Ecto neural progenitor cell (in vitro differentiated cells): ENCODE data around the gene ATXN2L.
"Not testable (repeated sequence)": the region's sequence is repeated elsewhere in the genome, so short reads cannot be mapped to it uniquely, and the experiment has no call there.

ENCODE experiments used
- DNase-seq: peaks from one replicate; pipeline ENCODE4 v3.0.0-alpha.2; 2018; ENCODE audit warnings: low spot score

Gene ATXN2L

DNA sequence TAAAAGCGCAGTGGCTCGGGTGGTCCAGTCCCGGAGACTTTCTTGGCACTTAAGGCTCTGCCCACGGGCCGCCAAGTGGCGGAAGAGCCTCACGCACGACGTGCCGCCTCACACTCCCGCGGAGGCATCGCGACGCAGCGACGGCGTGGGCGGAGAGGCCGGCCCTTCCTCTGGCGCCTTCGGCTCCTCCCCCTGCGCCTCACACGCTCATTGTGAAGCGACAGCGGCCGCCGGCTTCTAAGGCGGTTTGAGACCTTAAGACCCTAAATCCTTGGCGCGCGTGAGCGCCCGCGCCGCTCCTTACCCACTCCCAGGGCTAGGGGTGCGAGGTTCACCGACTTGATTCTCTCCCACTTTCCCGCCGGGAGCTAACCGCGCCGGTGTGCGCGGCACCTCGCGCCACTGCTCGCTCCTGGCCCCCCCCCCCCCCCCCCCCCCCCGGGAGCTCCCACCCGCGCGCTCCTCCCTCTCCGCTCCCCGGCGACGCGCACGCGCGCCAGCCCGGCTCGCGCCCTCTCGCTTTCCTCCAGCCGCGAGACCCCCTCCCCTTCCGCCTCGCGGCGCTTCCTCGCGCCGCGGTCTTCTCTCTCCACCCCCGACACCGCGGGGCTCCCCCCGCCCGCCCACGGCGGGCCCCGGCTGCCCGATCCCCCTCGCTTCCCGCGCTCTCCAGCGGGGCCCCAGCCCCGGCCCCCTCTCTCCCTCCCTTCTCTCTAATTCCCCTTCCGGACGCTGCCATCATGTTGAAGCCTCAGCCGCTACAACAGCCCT is at the start of gene ATXN2L:
Gene ATXN2L, plus strand, starts transcription at position 480 of the 771 bp plus-strand sequence. Its CDS starts 261 bp downstream, at position 741.
- peak; percentile 94 for DNase-seq

GRCh38 chr16:28781697-28782096 is 41.1 kb upstream of the ATXN2L start:
- not testable (repeated sequence) for DNase-seq

- not testable (repeated sequence) for DNase-seq
Measured at GRCh38 chr16:28782357-28782756, 40.4 kb upstream of the ATXN2L start.

- DNase-seq: not testable (repeated sequence)
Measured at GRCh38 chr16:28802235-28803019, 20.4 kb upstream of the ATXN2L start.

DNA sequence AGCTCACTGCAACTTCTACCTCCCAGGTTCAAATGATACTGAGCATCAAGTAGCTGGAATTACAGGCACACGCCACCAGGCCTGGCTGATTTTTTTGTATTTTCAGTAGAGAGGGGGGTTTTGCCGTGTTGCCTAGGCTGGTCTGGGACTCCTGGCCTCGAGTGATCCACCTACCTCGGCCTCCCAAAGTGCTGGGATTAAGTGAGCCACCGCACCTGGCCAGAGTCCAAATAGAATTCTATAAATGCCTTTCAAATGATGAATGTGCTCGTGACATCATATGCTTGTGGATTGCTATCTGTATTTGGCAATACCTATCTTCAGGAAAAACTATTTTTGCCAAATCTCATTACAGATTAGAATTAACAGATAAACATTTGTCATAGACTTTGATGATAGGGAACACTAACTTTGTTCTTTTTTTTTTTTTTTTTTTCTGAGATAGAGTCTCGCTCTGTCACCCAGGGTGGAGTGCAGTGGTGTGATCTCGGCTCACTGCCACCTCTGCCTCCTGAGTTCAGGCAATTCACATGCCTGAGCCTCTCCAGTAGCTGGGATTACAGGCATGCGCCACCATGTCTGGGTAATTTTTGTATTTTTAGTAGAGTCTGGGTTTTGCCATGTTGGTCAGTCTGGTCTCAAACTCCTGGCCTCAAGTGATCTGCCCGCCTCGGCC is 15.2 kb upstream of the ATXN2L start:
- DNase-seq: not testable (repeated sequence)

- no peak for DNase-seq
Measured at GRCh38 chr16:28820016-28820415, 2.8 kb upstream of the ATXN2L start.

DNA sequence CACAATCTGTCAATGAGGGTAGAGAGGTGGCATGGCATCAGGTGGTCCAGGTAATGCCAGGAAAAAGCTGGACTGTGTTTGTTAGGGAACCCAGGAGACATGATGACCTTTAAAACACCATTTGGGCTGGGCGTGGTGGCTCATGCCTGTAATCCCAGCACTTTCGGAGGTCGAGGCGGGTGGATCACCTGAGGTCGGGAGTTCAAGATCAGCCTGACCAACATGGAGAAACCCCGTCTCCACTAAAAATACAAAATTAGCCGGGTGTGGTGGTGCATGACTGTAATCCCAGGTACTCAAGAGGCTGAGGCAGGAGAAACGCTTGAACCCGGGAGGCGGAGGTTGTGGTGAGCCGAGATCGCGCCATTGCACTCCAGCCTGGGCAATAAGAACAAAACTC is 2.3 kb upstream of the ATXN2L start:
- not testable (repeated sequence) for DNase-seq

DNA sequence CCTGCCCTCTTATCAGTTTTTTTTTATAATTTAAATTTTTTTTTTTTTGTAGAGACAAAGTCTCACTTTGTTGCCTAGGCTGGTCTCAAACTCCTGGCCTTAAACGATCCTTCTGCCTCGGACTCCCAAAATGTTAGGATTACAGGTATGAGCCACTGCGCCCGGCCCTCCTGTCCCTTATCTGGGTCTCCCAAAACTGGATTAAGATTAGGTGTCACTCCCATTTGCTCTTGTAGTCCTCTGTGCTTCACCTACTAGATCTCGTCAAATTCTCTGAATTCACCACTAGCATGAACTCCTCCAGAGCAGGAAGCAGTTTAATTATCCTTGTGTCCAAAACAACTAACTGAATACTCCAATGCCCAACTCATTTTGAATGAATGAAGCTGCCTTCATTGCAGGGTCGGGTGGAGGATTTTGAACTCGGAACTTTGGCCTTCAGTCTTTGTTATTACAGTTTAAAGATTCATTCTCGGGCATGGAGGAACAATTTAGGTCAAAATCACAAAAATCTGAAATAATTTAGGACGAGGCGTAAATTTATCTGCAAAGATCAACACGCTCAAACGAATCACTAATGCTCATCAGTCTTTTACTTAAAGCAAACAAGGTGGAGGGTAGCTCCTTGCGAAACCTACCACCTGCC is 802 bp upstream of the ATXN2L start:
- no peak for DNase-seq

GRCh38 chr16:28823291-28823872 is 583 bp downstream of the ATXN2L start:
- DNase-seq: no peak

DNA sequence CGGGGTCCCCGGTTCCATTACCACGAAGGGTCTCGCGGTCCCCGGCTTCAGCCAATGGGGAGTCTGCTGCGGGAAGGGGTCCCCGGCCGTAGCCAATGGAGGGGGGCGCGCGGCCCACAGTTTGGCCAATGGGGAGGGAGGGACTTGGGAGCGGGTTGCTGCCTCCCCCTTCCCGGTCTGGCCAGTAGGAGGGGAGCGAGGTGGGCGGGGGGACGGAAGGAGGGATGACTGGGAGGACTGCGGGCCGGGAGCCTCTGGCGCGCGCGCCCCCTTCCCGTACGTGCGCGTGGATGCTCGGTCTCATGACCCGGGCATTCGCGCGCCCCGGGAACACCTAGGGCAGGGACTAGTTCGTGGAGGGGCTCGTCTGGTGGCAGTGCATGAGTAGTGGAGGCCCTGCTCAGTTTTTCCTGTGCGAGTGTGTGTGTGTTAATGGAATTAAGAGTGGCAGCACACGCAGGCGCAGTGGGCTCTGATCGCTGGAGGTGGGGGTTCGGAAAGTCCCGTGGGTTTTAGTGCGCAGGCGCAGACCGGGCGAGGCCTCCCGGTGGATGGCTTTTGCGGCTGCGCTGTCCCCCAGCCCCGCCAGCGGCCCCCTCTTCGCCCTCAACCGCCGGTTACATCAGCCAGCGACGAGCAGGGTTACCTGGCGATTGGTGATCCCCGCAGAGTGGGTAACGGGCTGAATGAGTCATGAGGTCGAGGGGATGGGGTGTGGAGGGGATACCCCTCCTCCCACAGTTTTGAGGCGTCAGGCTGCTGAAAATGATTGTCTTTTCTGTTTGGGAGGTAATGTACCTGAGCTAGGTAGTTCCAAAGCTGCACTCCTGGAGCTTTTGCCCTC is 1.3 kb downstream of the ATXN2L start:
- DNase-seq: peak; percentile 98

- no peak for DNase-seq
Measured at GRCh38 chr16:28824717-28824973, 1.8 kb downstream of the ATXN2L start.

DNA sequence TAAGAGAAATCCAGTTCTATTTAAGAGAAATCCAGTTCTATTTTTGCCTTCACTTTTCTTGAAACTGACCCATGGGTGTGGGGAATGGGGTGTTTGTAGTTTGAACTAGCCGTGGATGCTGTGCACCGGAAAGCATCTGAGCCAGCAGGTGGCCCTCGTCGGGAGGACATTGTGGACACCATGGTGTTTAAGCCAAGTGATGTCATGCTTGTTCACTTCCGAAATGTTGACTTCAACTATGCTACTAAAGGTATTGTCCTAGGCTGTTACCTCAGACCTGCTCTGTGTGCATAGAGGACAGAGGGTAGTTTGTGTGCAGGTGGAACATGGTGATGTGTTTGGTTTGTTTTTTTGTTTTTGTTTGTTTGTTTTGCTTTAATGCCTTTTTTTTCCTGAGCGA is 3.3 kb downstream of the ATXN2L start:
- DNase-seq: no peak

DNA sequence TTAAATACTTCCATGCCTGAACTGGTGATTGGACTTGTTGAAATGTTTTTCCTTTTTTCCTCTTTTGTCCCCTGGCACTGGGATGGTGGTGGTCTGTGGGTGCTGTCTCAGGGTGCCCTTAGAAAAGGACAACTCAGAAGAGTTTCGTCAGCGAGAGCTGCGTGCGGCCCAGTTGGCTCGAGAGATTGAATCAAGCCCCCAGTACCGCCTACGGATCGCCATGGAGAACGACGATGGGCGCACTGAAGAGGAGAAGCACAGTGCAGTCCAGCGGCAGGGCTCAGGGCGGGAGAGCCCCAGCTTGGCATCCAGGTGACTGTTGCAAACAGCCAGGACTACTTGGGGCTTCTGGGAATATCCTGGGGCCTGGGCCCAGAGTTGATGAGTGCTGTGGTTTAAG is 6.9 kb downstream of the ATXN2L start:
- DNase-seq: no peak

DNA sequence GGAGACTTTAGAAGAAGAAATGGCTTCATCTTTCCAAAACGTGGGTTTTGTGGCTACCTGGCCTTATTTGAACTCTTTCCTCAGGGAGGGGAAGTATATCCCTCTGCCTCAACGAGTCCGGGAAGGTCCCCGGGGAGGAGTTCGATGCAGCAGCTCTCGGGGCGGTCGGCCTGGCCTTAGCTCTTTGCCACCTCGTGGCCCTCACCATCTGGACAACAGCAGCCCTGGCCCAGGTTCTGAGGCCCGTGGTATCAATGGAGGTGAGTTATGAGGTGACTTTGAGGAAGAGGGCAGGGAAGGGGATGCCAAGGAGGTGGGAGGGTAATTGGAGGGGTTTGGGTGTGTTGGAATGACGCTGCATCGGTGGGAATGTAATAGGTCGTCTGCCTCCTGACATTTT is 7.7 kb downstream of the ATXN2L start:
- no peak for DNase-seq

DNA sequence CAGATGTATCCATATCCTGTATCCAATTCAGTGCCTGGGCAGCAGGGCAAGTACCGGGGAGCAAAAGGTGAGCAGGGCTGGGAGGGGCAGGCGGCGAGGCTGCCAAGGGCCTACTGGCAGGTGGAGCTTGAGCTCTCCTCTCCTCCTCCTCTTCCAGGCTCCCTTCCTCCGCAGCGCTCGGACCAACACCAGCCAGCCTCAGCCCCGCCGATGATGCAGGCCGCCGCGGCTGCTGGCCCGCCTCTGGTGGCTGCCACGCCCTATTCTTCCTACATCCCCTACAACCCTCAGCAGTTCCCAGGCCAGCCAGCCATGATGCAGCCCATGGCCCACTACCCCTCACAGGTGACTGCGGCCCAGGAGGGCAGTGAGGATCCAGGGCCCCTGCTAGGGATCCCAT is 11.6 kb downstream of the ATXN2L start:
- DNase-seq: no peak

DNA sequence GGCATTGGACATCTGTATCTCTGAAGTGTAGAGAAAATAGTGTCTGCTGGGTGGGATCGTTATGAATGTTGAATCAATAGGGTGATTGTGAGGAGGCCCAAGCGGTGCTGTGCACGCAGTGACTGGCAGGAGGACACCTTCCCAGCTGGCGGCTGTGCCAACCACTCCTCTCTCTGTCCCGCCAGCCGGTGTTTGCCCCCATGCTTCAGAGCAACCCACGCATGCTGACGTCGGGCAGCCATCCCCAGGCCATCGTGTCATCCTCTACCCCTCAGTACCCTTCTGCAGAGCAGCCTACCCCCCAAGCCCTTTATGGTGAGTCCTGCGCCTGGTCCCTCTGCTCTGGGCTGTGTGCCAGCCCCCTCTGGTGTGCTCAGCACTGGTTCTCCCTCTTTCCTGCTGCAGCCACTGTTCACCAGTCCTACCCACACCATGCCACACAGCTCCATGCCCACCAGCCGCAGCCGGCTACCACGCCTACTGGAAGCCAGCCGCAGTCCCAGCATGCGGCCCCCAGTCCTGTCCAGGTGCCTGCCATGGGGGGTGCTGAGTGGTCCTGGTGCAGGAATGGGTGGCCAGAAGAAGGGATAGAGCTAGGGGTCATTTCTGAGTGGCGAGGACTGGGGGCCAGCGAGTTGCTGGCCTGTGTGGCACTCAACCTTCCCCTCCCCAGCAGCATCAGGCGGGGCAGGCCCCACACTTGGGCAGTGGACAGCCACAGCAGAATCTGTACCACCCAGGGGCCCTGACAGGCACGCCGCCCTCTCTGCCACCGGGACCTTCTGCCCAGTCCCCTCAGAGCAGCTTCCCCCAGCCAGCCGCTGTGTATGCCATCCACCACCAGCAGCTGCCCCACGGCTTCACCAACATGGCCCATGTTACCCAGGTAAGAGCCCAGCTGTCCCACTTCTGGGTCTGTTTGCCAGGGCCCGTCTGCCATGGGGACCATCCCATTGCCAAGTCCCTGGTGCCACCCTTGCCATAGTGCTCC is 12.4 kb downstream of the ATXN2L start:
- DNase-seq: no peak

GRCh38 chr16:28835864-28836760 is 13.3 kb downstream of the ATXN2L start:
- no peak for DNase-seq

DNA sequence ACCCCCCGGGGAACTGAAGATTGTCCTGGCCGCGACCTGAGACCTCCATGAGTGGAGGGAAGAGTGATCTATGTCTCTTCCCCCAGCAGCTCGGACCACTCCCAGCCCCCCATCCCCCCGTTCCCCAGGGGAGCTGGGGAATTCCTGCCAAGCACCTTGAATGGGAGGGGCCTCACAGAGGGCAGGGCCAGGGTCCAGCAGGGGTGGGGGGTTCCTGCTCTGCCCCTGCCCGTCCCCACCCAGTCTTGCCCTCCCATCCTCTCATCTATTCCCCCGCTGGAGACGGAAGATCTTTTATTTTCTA is 13.9 kb downstream of the ATXN2L start:
- no peak for DNase-seq
